ENCODE data around the gene CCM2. TPM values are rescaled to one million over a fixed set of nuclear protein-coding genes. Genes with fewer than 3 reads are reported as not detected.

Gene CCM2
- total and polyA plus RNA-seq, 2 of the 8 experiments (the other 6 are each of a cell fraction or from before 2014, with no cell fraction given): 31.6 to 41.2 TPM

- Histone ChIP-seq H3K18ac (ENCODE audit: extremely low read depth, low read length) (no peak overlapping the region), H4K20me1 (replicated peaks in 1 of 2; ENCODE audit: control insufficient read depth in 1 of 2, insufficient read depth in 2 of 2, low read length in 2 of 2) (peaks cover 0 to 1% of the 10 kb centered on the region in 2 experiments), H2BK15ac (ENCODE audit: low read length) (no peak overlapping the region), H3K14ac (ENCODE audit: insufficient read length) (no peak overlapping the region), H4K8ac (ENCODE audit: extremely low read depth, insufficient read depth, low read length) (no peak overlapping the region; the same call in 1 of the 2 replicates), H2BK12ac (ENCODE audit: low read depth, low read length) (no peak overlapping the region), H3K36me3 (ENCODE audit: control insufficient read depth in 2 of 4, insufficient read depth in 4 of 4, low read length in 3 of 4) (no peaks in the 10 kb centered on the region), H3K9me3 (ENCODE audit: insufficient read depth in 2 of 2, low read depth in 1 of 2, low read length in 1 of 2) (no peaks in the 10 kb centered on the region), H3K23me2 (ENCODE audit: low read depth, low read length) (no peaks in the 10 kb centered on the region), H3K27me3 (replicated peaks in 1 of 4; ENCODE audit: control insufficient read depth in 3 of 4, extremely low read depth in 1 of 4, insufficient read depth in 3 of 4, low read length in 3 of 4) (no peaks in the 10 kb centered on the region), H3K79me1 (ENCODE audit: low read depth, low read length) (no peaks in the 10 kb centered on the region), H3K56ac (replicated peaks; ENCODE audit: insufficient read length, low read depth, low read length) (no peak overlapping the region), H4K91ac (replicated peaks; ENCODE audit: insufficient read length, low read length) (no peak overlapping the region), H3K23ac (ENCODE audit: insufficient read length) (no peak overlapping the region), H3K9ac (replicated peaks in 1 of 4; ENCODE audit: extremely low read depth in 1 of 4, low read depth in 3 of 4, low read length in 3 of 4) (no peak overlapping the region), H3K4ac (replicated peaks; ENCODE audit: insufficient read length, low read depth, low read length) (no peak overlapping the region), H3K4me3 (ENCODE audit: extremely low read depth in 1 of 4, insufficient read depth in 2 of 4, low read depth in 3 of 4, low read length in 4 of 4) (no peak overlapping the region), H2AK5ac (ENCODE audit: low read depth, low read length) (no peak overlapping the region), H3K79me2 (ENCODE audit: control insufficient read depth in 1 of 2, insufficient read depth in 2 of 2, low read length in 2 of 2) (no peaks in the 10 kb centered on the region), H2BK5ac (ENCODE audit: low read depth, low read length) (no peak overlapping the region), H2BK20ac (ENCODE audit: low read length) (no peak overlapping the region), H2BK120ac (replicated peaks; ENCODE audit: low read depth, low read length) (no peak overlapping the region), H4K5ac (ENCODE audit: insufficient read length, low read depth, low read length) (no peak overlapping the region), H3K4me1 (replicated peaks in 1 of 4; ENCODE audit: control insufficient read depth in 3 of 4, insufficient read depth in 4 of 4, low read length in 3 of 4) (no peaks in the 10 kb centered on the region; a peak in 1 of 7 replicates), H3K27ac (ENCODE audit: low read depth, low read length) (no peak overlapping the region), H3K4me2 (ENCODE audit: insufficient read depth in 1 of 2, low read depth in 2 of 2, low read length in 2 of 2) (no peak overlapping the region), H2AFZ (ENCODE audit: low read length) (no peak overlapping the region)
- no peak for DNase-seq (ENCODE audit: low read depth in 1 of 2, low spot score in 2 of 2)
- no peak for TF ChIP-seq USF2 (IDR thresholded peaks at IDR 0.05; ENCODE audit: low read length)
- TF ChIP-seq BCL11A (IDR thresholded peaks at IDR 0.05; ENCODE audit: low read depth in 2 of 2, low read length in 2 of 2): no peak
- no peak for TF ChIP-seq SAP30 (IDR thresholded peaks at IDR 0.05; ENCODE audit: insufficient read depth, insufficient replicate concordance, low read length)
- FAIRE-seq: no peak
- WGBS, 2 experiments (ENCODE audit: extremely low coverage in 1 of 2, insufficient coverage in 1 of 2, insufficient read length in 1 of 2, insufficient replicate concordance in 2 of 2, low coverage in 1 of 2, low lambda C conversion rate in 2 of 2, missing lambda C conversion rate in 1 of 2): 90% methylated on average over 3 of the region's 3 CpGs; no CpG with 5 or more reads in 1 of the 2 experiments
- ChIA-PET CTCF (ENCODE audit: partially characterized antibody) (interaction anchor here (0.6 to 6.2 kb wide), 32 partner anchors 8 to 213 kb away, joined by 3 to 105 read pairs (median 4); partner anchors contain the start of gene H2AZ2), POLR2A (ENCODE audit: partially characterized antibody) (interaction anchor here (0.7 to 17.9 kb wide), 11 partner anchors 8 to 147 kb away, joined by 3 to 327 read pairs (median 4); partner anchors contain the start of genes CCM2, H2AZ2 and MYO1G)
Observed at GRCh38 chr7:44972562-44972961, 27.4 kb upstream of the CCM2 start.

Measured in H1 (cell line).